ENCODE measurements around the gene LZTS2.

GRCh38 chr10:100980311-100980710, 19.3 kb upstream of the LZTS2 start:
- TF ChIP-seq CTCF (conservative IDR thresholded peaks at IDR 0.05) (no peak), ZFX (IDR thresholded peaks at IDR 0.05) (no peak)
